ENCODE measurements around the gene FGD6. TPM values are rescaled to one million over a fixed set of nuclear protein-coding genes. Genes with fewer than 3 reads are reported as not detected.

FGD6 gene
- total RNA-seq, 2 donors from 2014 or later, result 9.8 to 21.8 TPM

Other genes with a start within 250 kb of the FGD6 start
- 100 to 1,000 TPM; 136 to 151 TPM for gene NDUFA12, start 213.8 kb downstream of the FGD6 start, total RNA-seq
- 10 to 100 TPM; 25.7 to 30.0 TPM for gene NR2C1, start 143.8 kb downstream of the FGD6 start, total RNA-seq
- 10 to 100 TPM; 36.4 to 62.2 TPM for gene VEZT, start 340 bp upstream of the FGD6 start, total RNA-seq